GM10266 (cell line): ENCODE results near the gene GIMAP4.
"Not testable (repeated sequence)": the region's sequence is repeated elsewhere in the genome, so short reads cannot be mapped to it uniquely, and the experiment has no call there.

Experiments
- DNase-seq: peaks from one replicate; pipeline ENCODE4 v3.0.0; 2012; ENCODE audit errors: extremely low spot score
- CTCF ChIP-seq: IDR thresholded peaks from 2 replicates; pipeline ENCODE4 v1.5.1; 2012; ENCODE audit warnings: mild to moderate bottlenecking, low read depth; ENCODE audit not compliant: control insufficient read depth, insufficient read depth; ENCODE audit errors: missing control alignments

Gene GIMAP4

DNA sequence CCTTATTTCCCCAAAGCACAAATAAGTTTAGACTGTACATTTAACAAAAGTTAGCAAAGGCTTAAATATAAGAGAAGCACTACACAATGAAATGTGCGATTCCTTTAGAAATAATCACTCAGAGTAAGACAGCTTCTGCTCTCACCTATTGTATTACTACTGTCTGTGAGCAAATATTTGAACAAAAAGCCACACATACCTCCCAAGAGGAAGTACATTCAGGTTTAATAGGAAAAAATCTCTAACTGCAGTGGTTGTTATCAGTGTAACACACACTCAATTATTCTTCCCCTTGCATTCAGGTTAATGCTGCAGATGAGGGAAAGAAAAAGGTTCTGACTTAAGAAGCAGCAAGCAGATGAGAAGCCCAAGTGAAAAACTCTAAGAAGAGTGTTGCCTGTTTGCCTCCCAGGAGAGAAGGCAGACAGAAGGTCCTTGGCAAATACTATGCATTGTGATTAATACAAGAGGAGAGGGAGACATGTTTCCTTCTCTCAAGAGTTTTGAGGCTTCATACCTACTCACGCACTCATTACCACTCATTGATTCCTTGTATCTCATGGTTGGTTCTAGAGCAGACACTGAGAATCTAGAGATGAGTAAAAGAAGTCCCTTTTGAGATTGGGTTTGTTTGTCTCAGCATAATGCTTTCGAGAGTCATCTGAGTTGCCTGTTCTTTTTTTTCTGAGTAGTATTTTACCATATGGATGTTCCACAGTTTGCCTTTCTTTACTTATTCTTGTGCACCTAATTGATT, 13.6 kb downstream of the GIMAP4 start:
- TF ChIP-seq CTCF: no peak
- DNase-seq: no peak

DNA sequence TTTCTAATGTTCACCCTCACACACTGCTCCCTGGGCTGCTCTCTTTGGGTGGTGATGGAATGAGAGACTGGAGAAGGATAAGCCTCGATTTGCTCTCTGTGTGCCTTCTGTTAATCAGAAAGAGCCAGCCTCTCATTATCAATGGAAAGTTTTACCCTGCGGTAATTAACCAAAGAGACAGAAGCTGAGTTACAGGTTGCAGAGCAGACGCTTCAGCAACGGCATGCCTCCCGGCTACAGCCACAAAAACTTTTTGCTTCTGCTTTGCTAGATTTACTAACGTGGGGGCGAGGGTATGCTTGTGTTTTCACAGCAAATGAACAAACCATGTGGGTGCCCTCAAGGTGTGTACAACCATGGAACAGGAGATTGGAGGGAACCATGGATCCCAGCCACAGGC, 18.0 kb downstream of the GIMAP4 start:
- no peak for DNase-seq
- no peak for TF ChIP-seq CTCF

- DNase-seq: no peak
- no peak for TF ChIP-seq CTCF
These were observed 19.0 kb downstream of the GIMAP4 start for GRCh38 chr7:150586068-150586784.

DNA sequence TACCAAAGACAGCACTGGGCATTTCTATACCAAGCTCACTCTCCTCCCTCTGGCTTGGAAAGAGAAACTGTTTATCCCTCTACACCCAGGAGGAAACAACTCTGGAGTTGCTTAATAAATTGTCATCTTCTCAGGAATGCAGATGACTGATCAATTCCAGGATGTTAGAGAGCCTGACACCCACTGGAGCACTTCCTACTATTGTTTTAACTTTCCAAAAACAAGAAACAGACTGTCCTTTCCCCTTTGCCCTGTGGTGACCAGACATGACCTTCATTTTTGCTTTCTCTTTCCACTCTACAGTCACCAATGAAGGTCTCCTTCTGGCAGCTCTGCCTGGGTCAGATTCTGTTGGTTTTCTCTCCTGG, 19.6 kb downstream of the GIMAP4 start:
- TF ChIP-seq CTCF: no peak
- DNase-seq: no peak

- no peak for DNase-seq
- no peak for TF ChIP-seq CTCF
These were observed 20.4 kb downstream of the GIMAP4 start for GRCh38 chr7:150587551-150587950.

- TF ChIP-seq CTCF: no peak
- DNase-seq: no peak
These were observed 27.6 kb downstream of the GIMAP4 start for GRCh38 chr7:150594805-150595204.

DNA sequence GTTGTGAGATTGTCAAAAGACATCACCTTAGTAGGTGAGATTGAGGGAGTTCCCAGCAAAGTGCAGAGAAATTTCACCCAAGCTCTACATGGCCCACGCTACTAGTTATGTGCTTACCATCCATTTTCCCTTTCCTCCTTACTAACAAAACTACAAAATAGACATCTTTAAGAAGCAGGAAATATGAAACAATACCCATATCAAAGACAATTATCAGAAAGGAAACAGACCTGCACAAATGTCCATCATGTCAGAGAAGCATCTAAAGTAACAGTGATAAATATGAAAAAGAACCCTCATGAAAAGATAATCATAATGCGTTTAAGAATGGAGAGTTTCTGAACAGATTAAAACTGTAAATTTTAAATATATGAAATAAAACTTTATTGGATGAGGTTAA, 28.2 kb downstream of the GIMAP4 start:
- TF ChIP-seq CTCF: no peak
- no peak for DNase-seq

- DNase-seq: not testable (repeated sequence)
These were observed 36.4 kb downstream of the GIMAP4 start for GRCh38 chr7:150603600-150603999.
